Activated CD8-positive, alpha-beta T cell treated with anti-CD3 and anti-CD28 coated beads for 36 hours (primary cell): Measurements from ENCODE around the gene ADAMTS16. TPM values are rescaled to one million over a fixed set of nuclear protein-coding genes. Genes with fewer than 3 reads are reported as not detected.

Experiments
- ATAC-seq: fragments of 200-7000 bp; cut with Tn5 transposase; one replicate; pipeline ENCODE4 v1.10.0; 2021; ENCODE audit warnings: mild to moderate bottlenecking, moderate library complexity
- CTCF ChIA-PET: fragments of 350-600 bp; sonication (Branson Sonifier 250); formaldehyde crosslinking; loops from one replicate; lab custom pipeline; 2021; ENCODE audit warnings: antibody characterized with exemption; lab: Charles Lee
- POLR2A ChIA-PET: fragments of 350-600 bp; sonication (Branson Sonifier 250); formaldehyde crosslinking; loops from one replicate; lab custom pipeline; 2021; ENCODE audit warnings: antibody characterized with exemption; lab: Charles Lee
- DNase-seq: peaks from one replicate; pipeline ENCODE4 v3.0.0-alpha.2; 2020
- H3K27ac Mint-ChIP-seq: one replicate; pipeline ENCODE4 v1.8.0; 2021; ENCODE audit warnings: mild to moderate bottlenecking, mixed read lengths
- H3K27me3 Mint-ChIP-seq: one replicate; pipeline ENCODE4 v1.8.0; 2021; ENCODE audit warnings: mixed read lengths
- H3K36me3 Mint-ChIP-seq: one replicate; pipeline ENCODE4 v1.8.0; 2021; ENCODE audit warnings: low read depth, mixed read lengths
- H3K4me1 Mint-ChIP-seq: one replicate; pipeline ENCODE4 v1.8.0; 2021; ENCODE audit warnings: low read depth, mixed read lengths
- H3K4me3 Mint-ChIP-seq: one replicate; pipeline ENCODE4 v1.8.0; 2021; ENCODE audit warnings: mild to moderate bottlenecking, moderate library complexity, mixed read lengths
- H3K9me3 Mint-ChIP-seq: one replicate; pipeline ENCODE4 v1.8.0; 2021; ENCODE audit warnings: mixed read lengths
- CTCF ChIP-seq: fragments of 200-600 bp; IDR thresholded peaks from one replicate; pipeline ENCODE4 v1.8.0; 2022; ENCODE audit warnings: antibody characterized with exemption, mild to moderate bottlenecking
- intact Hi-C: fragments of 100-400 bp; cut with micrococcal nuclease; formaldehyde crosslinking; loops from one replicate; pipeline ENCODE4 v1.10.0; 2022
- total RNA-seq, 2 experiments: library from RNA; stranded (reverse); gene quantifications; one replicate each; pipeline ENCODE4 v1.2.3, GENCODE V29; 2021

ADAMTS16 gene
- total RNA-seq, 2 experiments from 2014 or later: not detected

GRCh38 chr5:5141339-5141599 lies 1.1 kb downstream of the ADAMTS16 start:
- H3K9me3 Mint-ChIP-seq: no peaks in the 10 kb centered on the region
- no peaks in the 10 kb centered on the region for H3K36me3 Mint-ChIP-seq
- POLR2A ChIA-PET: no interaction called here
- intact Hi-C loops: loop anchor here (2.0 kb wide), 1 partner anchor 278 kb away; no protein-coding TSS in a partner anchor
- no peak overlapping the region for H3K27ac Mint-ChIP-seq
- no peak for TF ChIP-seq CTCF
- no peak for ATAC-seq
- H3K4me3 Mint-ChIP-seq: no peak overlapping the region
- peaks cover 5% of the 10 kb centered on the region for H3K4me1 Mint-ChIP-seq
- H3K27me3 Mint-ChIP-seq: peaks cover 21% of the 10 kb centered on the region
- CTCF ChIA-PET: interaction anchor here (1.1 to 2.2 kb wide), 3 partner anchors 278 to 325 kb away, joined by 3 to 14 read pairs (median 8); no protein-coding TSS in a partner anchor
- no peak for DNase-seq

GRCh38 chr5:5141625-5142525 lies 1.7 kb downstream of the ADAMTS16 start:
- H3K9me3 Mint-ChIP-seq: no peaks in the 10 kb centered on the region

GRCh38 chr5:5144441-5144840 lies 4.3 kb downstream of the ADAMTS16 start:
- Mint-ChIP-seq H3K36me3 (no peaks in the 10 kb centered on the region), H3K27ac (no peak overlapping the region), H3K27me3 (peaks cover 13% of the 10 kb centered on the region), H3K9me3 (no peaks in the 10 kb centered on the region), H3K4me3 (no peak overlapping the region), H3K4me1 (peaks cover 5% of the 10 kb centered on the region)
- no peak for TF ChIP-seq CTCF
- intact Hi-C loops: no loop called here
- ATAC-seq: no peak
- CTCF ChIA-PET: no interaction called here
- POLR2A ChIA-PET: no interaction called here
- DNase-seq: no peak

More at GRCh38 chr5:5141625-5142525, 1.7 kb downstream of the ADAMTS16 start:
- Mint-ChIP-seq H3K27me3 (peaks cover 21% of the 10 kb centered on the region), H3K4me3 (no peak overlapping the region), H3K27ac (no peak overlapping the region), H3K36me3 (no peaks in the 10 kb centered on the region), H3K4me1 (peaks cover 5% of the 10 kb centered on the region)
- ATAC-seq (no peak), DNase-seq (peak; percentile 74)
- ChIA-PET POLR2A (no interaction called here), CTCF (interaction anchor here (1.4 kb wide), 1 partner anchor 277 kb away, joined by 9 read pairs; no protein-coding TSS in a partner anchor)
- peak; percentile 88 for TF ChIP-seq CTCF
- intact Hi-C loops: loop anchor here (2.0 kb wide), 1 partner anchor 277 kb away; no protein-coding TSS in a partner anchor

GRCh38 chr5:5145651-5146529 lies 5.8 kb downstream of the ADAMTS16 start:
- TF ChIP-seq CTCF: no peak
- no peak for ATAC-seq
- Mint-ChIP-seq H3K27me3 (peaks cover 9% of the 10 kb centered on the region), H3K27ac (no peak overlapping the region), H3K36me3 (no peaks in the 10 kb centered on the region), H3K9me3 (peaks cover 1% of the 10 kb centered on the region), H3K4me1 (peaks cover 3% of the 10 kb centered on the region), H3K4me3 (no peak overlapping the region)
- CTCF ChIA-PET: no interaction called here
- intact Hi-C loops: no loop called here
- POLR2A ChIA-PET: no interaction called here
- no peak for DNase-seq
